HG02588 (cell line): Measurements from ENCODE around the gene TNNI3.
"Not testable (repeated sequence)": the region's sequence is repeated elsewhere in the genome, so short reads cannot be mapped to it uniquely, and the experiment has no call there.

Experiments
- ATAC-seq: cut with Tn5 transposase; IDR thresholded peaks from one replicate; pipeline ENCODE4 v1.9.1; 2021; ENCODE audit warnings: mild to moderate bottlenecking, moderate library complexity; ENCODE audit not compliant: unreplicated experiment

Gene TNNI3

DNA sequence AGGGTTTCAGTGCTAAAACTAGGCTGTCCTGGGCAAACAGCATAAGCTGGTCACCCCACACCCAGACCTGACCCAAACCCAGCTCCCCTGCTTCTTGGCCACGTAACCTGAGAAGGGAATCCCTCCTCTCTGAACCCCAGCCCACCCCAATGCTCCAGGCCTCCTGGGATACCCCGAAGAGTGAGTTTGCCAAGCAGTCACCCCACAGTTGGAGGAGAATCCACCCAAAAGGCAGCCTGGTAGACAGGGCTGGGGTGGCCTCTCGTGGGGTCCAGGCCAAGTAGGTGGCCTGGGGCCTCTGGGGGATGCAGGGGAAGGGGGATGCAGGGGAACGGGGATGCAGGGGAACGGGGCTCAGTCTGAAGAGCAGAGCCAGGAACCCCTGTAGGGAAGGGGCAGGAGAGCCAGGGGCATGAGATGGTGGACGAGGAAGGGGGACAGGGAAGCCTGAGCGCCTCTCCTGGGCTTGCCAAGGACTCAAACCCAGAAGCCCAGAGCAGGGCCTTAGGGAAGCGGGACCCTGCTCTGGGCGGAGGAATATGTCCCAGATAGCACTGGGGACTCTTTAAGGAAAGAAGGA is 42.9 kb downstream of the TNNI3 start:
- ATAC-seq = no peak

DNA sequence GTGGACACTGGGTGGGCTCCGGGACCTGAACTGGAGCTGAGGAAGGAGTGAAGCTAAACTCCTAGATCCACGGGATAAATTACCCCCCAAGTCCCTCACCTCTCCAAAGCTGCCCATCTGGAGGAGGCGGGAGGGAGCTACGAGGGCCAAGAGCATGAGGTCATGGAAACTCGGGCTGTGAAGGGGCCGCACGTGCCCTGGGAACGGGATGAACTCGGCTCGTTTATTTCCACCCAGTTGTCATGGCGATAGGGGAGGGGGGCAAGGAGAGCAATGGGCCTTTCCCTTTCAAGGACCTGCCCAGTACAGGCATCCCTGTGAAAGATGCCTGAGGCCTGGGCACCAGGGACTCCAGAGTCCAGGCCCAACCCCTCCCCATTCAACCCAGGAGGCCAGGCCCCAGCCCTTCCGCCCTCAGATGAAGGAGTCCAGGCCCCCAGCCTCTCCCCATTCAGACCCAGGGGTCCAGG is 43.9 kb downstream of the TNNI3 start:
- ATAC-seq = no peak

GRCh38 chr19:55112777-55113569 is 44.6 kb downstream of the TNNI3 start:
- no peak for ATAC-seq

DNA sequence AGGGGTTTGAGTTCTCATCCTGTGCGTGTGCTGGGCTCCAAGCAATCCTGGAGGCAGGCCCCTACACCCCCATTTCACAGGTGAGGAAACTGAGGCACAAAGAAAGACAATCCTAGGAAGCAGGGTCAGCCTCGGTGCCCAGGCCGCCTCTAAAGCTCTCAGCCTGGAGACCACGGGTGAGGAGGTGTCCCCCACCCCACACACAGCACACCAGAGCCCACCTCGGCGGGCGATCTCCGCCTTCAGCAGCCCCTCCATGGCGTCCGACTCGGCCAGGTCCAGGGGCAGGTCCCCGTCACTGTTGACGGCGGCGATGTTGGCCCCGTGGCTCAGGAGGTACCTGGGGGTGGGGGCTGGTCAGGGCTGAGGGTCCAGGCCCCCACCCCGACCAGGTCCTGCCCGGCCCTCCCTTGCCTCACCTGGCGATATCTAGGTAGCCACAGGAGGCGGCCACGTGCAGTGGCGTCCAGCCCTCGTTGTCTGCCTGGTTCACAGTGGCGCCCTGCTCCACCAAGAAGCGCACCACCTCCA is 45.2 kb downstream of the TNNI3 start:
- ATAC-seq = no peak

- no peak for ATAC-seq
These were observed 46.2 kb downstream of the TNNI3 start for GRCh38 chr19:55111238-55111831.

GRCh38 chr19:55109527-55110291 is 47.8 kb downstream of the TNNI3 start:
- ATAC-seq = no peak

GRCh38 chr19:55107252-55107651 is 50.3 kb downstream of the TNNI3 start:
- ATAC-seq = not testable (repeated sequence)

DNA sequence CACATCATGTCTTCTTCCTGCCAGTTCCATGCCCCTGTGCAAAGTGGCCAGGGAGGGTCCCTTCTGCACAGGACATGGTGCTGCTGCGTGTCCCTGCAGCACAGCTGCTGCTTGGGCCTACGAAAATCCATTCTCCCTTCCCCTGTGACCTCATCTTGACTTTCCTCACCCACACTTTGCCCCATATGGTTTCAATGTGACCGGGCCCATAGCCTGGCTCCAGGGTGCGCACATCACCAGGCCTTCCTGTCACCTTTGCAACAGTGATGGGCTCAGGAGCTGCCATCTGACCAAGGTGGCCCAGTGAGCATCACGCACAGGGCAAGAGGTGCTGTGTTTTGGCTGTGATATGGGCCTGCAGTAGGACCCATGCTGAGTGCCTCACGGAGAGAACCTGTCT is 50.9 kb downstream of the TNNI3 start:
- ATAC-seq = no peak

- no peak for ATAC-seq
These were observed 52.3 kb downstream of the TNNI3 start for GRCh38 chr19:55105237-55105636.

GRCh38 chr19:55103190-55103589 is 54.3 kb downstream of the TNNI3 start:
- ATAC-seq = no peak
